SK-N-SH treated with all-trans-retinoic acid at 6 μM for 48 hours (cell line): ENCODE data around the gene AGR3.

Experiments used
- ARNTL ChIP-seq: fragments of 450-650 bp; formaldehyde crosslinking; IDR thresholded peaks from 2 replicates; pipeline ENCODE4 v1.5.0; 2020; ENCODE audit warnings: low read depth, mild to moderate bottlenecking, moderate library complexity, borderline replicate concordance
- CREB5 ChIP-seq: fragments of 250-450 bp; sonication (Bioruptor Pico); IDR thresholded peaks from 2 replicates; pipeline ENCODE4 v1.5.1; 2020; ENCODE audit warnings: low read depth, mild to moderate bottlenecking, moderate library complexity
- ISL1 ChIP-seq: fragments of 250-450 bp; sonication (Bioruptor Pico); IDR thresholded peaks from 2 replicates; pipeline ENCODE4 v2.1.2; 2022; ENCODE audit warnings: mild to moderate bottlenecking, moderate library complexity
- PATZ1 ChIP-seq: fragments of 250-450 bp; sonication (Bioruptor Pico); IDR thresholded peaks from 2 replicates; pipeline ENCODE4 v1.8.0; 2020; ENCODE audit warnings: mild to moderate bottlenecking, moderate library complexity, borderline replicate concordance
- PPARA ChIP-seq: fragments of 250-450 bp; sonication (Bioruptor Pico); IDR thresholded peaks from 2 replicates; pipeline ENCODE4 v1.5.0; 2020; ENCODE audit warnings: mild to moderate bottlenecking, borderline replicate concordance
- RARB ChIP-seq: fragments of 250-450 bp; sonication (Bioruptor Pico); IDR thresholded peaks from 2 replicates; pipeline ENCODE4 v1.8.0; 2021; ENCODE audit warnings: mild to moderate bottlenecking, moderate library complexity
- SNAI2 ChIP-seq: fragments of 250-450 bp; sonication (Bioruptor Pico); IDR thresholded peaks from 2 replicates; pipeline ENCODE4 v1.5.0; 2020; ENCODE audit warnings: mild to moderate bottlenecking, moderate library complexity
- TCF4 ChIP-seq: fragments of 250-450 bp; sonication (Bioruptor Pico); IDR thresholded peaks from 2 replicates; pipeline ENCODE4 v1.8.0; 2021; ENCODE audit warnings: mild to moderate bottlenecking, moderate library complexity, borderline replicate concordance
- TSHZ2 ChIP-seq: fragments of 250-450 bp; sonication (Bioruptor Pico); IDR thresholded peaks from 2 replicates; pipeline ENCODE4 v1.5.0; 2020; ENCODE audit warnings: mild to moderate bottlenecking, moderate library complexity
- ZC3H10 ChIP-seq: fragments of 250-450 bp; sonication (Bioruptor Pico); IDR thresholded peaks from 2 replicates; pipeline ENCODE4 v1.5.1; 2021; ENCODE audit warnings: mild to moderate bottlenecking, moderate library complexity
- ZNF70 ChIP-seq: fragments of 450-650 bp; formaldehyde crosslinking; IDR thresholded peaks from 2 replicates; pipeline ENCODE4 v1.5.0; 2020; ENCODE audit warnings: mild to moderate bottlenecking, moderate library complexity

- TF ChIP-seq TCF4 (CRISPR knock-in tag) (no peak), TSHZ2 (CRISPR knock-in tag) (no peak), ZC3H10 (CRISPR knock-in tag) (no peak), CREB5 (CRISPR knock-in tag) (no peak), SNAI2 (no peak), PATZ1 (CRISPR knock-in tag) (no peak), ISL1 (CRISPR knock-in tag) (no peak), ZNF70 (CRISPR knock-in tag) (no peak), RARB (CRISPR knock-in tag) (no peak), PPARA (no peak), ARNTL (CRISPR knock-in tag) (no peak)
Measured at GRCh38 chr7:16826060-16826459, 55.7 kb downstream of the AGR3 start.
